HepG2 (cell line): ENCODE data around the gene RHOT2. TPM values are rescaled to one million over a fixed set of nuclear protein-coding genes. Genes with fewer than 3 reads are reported as not detected.

Source experiments
- ELF4 ChIP-seq: sonication (generic); formaldehyde crosslinking; IDR thresholded peaks from 2 replicates; pipeline ENCODE4 v1.5.0; 2020; ENCODE audit warnings: missing genetic modification reagents, mild to moderate bottlenecking, moderate library complexity, borderline replicate concordance
- ERF ChIP-seq: IDR thresholded peaks from 2 replicates; pipeline ENCODE4 v1.6.1; 2018; ENCODE audit warnings: missing biosample characterization, missing genetic modification reagents
- FOXP4 ChIP-seq: sonication (generic); formaldehyde crosslinking; IDR thresholded peaks from 2 replicates; pipeline ENCODE4 v1.4.0; 2020; ENCODE audit warnings: missing genetic modification reagents
- HINFP ChIP-seq: sonication (generic); formaldehyde crosslinking; IDR thresholded peaks from 2 replicates; pipeline ENCODE4 v1.4.0; 2020; ENCODE audit warnings: low read depth, mild to moderate bottlenecking, missing genetic modification reagents
- HNF1B ChIP-seq: sonication (generic); formaldehyde crosslinking; IDR thresholded peaks from 2 replicates; pipeline ENCODE4 v1.5.1; 2020; ENCODE audit warnings: mild to moderate bottlenecking, moderate library complexity, missing genetic modification reagents
- HOXA9 ChIP-seq: sonication (generic); formaldehyde crosslinking; IDR thresholded peaks from 2 replicates; pipeline ENCODE4 v1.8.1; 2022; ENCODE audit warnings: missing genetic modification reagents, mild to moderate bottlenecking, moderate library complexity, borderline replicate concordance
- KDM5B ChIP-seq: sonication (generic); formaldehyde crosslinking; IDR thresholded peaks from 2 replicates; pipeline ENCODE4 v1.4.0; 2020; ENCODE audit warnings: missing genetic modification reagents, mild to moderate bottlenecking, borderline replicate concordance
- NBN ChIP-seq: fragments of 450-650 bp; conservative IDR thresholded peaks from 2 replicates; pipeline ENCODE4 v1.6.1; 2017
- ZBTB43 ChIP-seq: sonication (generic); formaldehyde crosslinking; conservative IDR thresholded peaks from 2 replicates; pipeline ENCODE4 v1.4.0; 2020; ENCODE audit warnings: missing genetic modification reagents
- ZBTB46 ChIP-seq: sonication (generic); formaldehyde crosslinking; IDR thresholded peaks from 2 replicates; pipeline ENCODE4 v1.4.0; 2020; ENCODE audit warnings: mild to moderate bottlenecking, missing genetic modification reagents, borderline replicate concordance
- ZNF367 ChIP-seq: sonication (generic); formaldehyde crosslinking; IDR thresholded peaks from 2 replicates; pipeline ENCODE4 v1.4.0; 2020; ENCODE audit warnings: missing genetic modification reagents, borderline replicate concordance
- ZNF609 ChIP-seq: sonication (generic); formaldehyde crosslinking; IDR thresholded peaks from 2 replicates; pipeline ENCODE4 v1.4.0; 2020; ENCODE audit warnings: mild to moderate bottlenecking, missing genetic modification reagents, borderline replicate concordance
- polyA plus RNA-seq, 8 experiments: library from polyadenylated mRNA; depleted of rRNA in 3 of 8; stranded (reverse) in 7 of 8; unstranded in 1 of 8; fragments of >200 nt; fragmentation: Illumina TruSeq in 4 of 8; extraction: Trizol in 4 of 8; gene quantifications; 2 replicates each; pipeline versions ENCODE4 v1.2.1 to v1.2.3, GENCODE V29; 2011 to 2016; ENCODE audit warnings: low read depth in 4 of 8, missing spikeins in 1 of 8, mixed read lengths in 1 of 8; ENCODE audit not compliant: insufficient read depth in 1 of 8
- total RNA-seq, 5 experiments: library from RNA; depleted of rRNA; stranded (reverse); fragments of >200 nt; fragmentation: Illumina TruSeq; extraction: Trizol; gene quantifications; 2 replicates each; pipeline ENCODE4 v1.2.3, GENCODE V29; 2016; ENCODE audit warnings: low read depth in 1 of 5

RHOT2 gene
- total and polyA plus RNA-seq, 2 of the 13 experiments (the other 11 are each of a cell fraction or from before 2014, with no cell fraction given) = 63.6 to 76.9 TPM

- TF ChIP-seq HNF1B (CRISPR knock-in tag) (no peak), HINFP (CRISPR knock-in tag) (peak; percentile 73; the same call in 1 of the 2 replicates), ZBTB46 (CRISPR knock-in tag) (no peak), ELF4 (CRISPR knock-in tag) (no peak), HOXA9 (CRISPR knock-in tag) (peak; percentile 78), NBN (no peak), FOXP4 (CRISPR knock-in tag) (peak; percentile 19; the same call in 1 of the 2 replicates), ZBTB43 (peak; percentile 43; the same call in 1 of the 2 replicates), ZNF609 (CRISPR knock-in tag) (0 out of 2 replicates have a peak, but pooled peaks have one; percentile 46), ZNF367 (CRISPR knock-in tag) (no peak; the same call in 1 of the 2 replicates), KDM5B (CRISPR knock-in tag) (peak; percentile 66), ERF (CRISPR knock-in tag) (peak; percentile 9)
Measured at GRCh38 chr16:720990-721764, 53.2 kb downstream of the RHOT2 start, which contains the start of gene ANTKMT (continued).
